Esophagus squamous epithelium (tissue), 5 donors: Measurements from ENCODE around the gene VRK2. TPM values are rescaled to one million over a fixed set of nuclear protein-coding genes. Genes with fewer than 3 reads are reported as not detected.
"Not testable (repeated sequence)": the region's sequence is repeated elsewhere in the genome, so short reads cannot be mapped to it uniquely, and the experiment has no call there.

Source experiments
- DNase-seq: peaks from one replicate; lab custom pipeline; 2025; lab: John Stamatoyannopoulos, UW
- H3K27ac ChIP-seq, 4 donors: fragments of 200-600 bp; sonication (generic); one replicate each; pipeline ENCODE4 v1.5.1; 2016 to 2019; ENCODE audit warnings: mild to moderate bottlenecking in 1 of 4
- H3K27me3 ChIP-seq, 4 donors: fragments of 200-600 bp; sonication (generic); 1 replicate in 3 of 4; 2 replicates in 1 of 4; pipeline versions ENCODE4 v1.5.1 to v1.6.0; 2017 to 2021; ENCODE audit warnings: antibody characterized with exemption in 1 of 4
- H3K36me3 ChIP-seq, 3 donors: fragments of 200-600 bp; sonication (generic); one replicate each; pipeline ENCODE4 v1.5.1; 2016 to 2019
- H3K4me1 ChIP-seq, 3 donors: fragments of 200-600 bp; sonication (generic); one replicate each; pipeline ENCODE4 v1.5.1; 2017 to 2019
- H3K4me3 ChIP-seq, 4 donors: fragments of 200-600 bp; sonication (generic); 1 replicate in 3 of 4; 2 replicates in 1 of 4; pipeline ENCODE4 v1.5.1; 2016 to 2019; ENCODE audit warnings: mild to moderate bottlenecking in 2 of 4, moderate library complexity in 1 of 4
- H3K9me3 ChIP-seq, 3 donors: fragments of 200-600 bp; sonication (generic); one replicate each; pipeline ENCODE4 v1.5.1; 2016 to 2019
- POLR2A ChIP-seq, 4 donors: fragments of 450-650 bp; IDR thresholded peaks; one replicate each; pipeline ENCODE4 v1.6.1; 2017; ENCODE audit warnings: antibody characterized with exemption in 4 of 4, mild to moderate bottlenecking in 4 of 4, moderate library complexity in 3 of 4
- WGBS, 2 donors: methylation state at CpG; one replicate each; pipeline ENCODE4 v1.1.5; 2018; 5-methylcytosine and 5-hydroxymethylcytosine counted together
- intact Hi-C: fragments of 100-400 bp; cut with DNase I; formaldehyde crosslinking; loops from one replicate; pipeline ENCODE4 v1.15.0; 2022
- total RNA-seq, 4 donors: library from RNA; depleted of rRNA; stranded (reverse); fragments of >200 nt; gene quantifications; one replicate each; pipeline ENCODE4 v1.1.0, GENCODE V29; 2016
- TF ChIP-seq, protein P1 (sequence below), 6 experiments: fragments of 450-650 bp in 4 of 6; fragments of 200-600 bp in 2 of 6; sonication (generic) in 2 of 6; IDR thresholded peaks; one replicate each; pipeline ENCODE4 v1.5.1; 2016 to 2019; ENCODE audit warnings: antibody characterized with exemption in 6 of 6, mild to moderate bottlenecking in 4 of 6, moderate library complexity in 4 of 6
- donor health status: DM: yes; HTN: yes; CAD: no.

The VRK2 gene
- total RNA-seq, 4 donors from 2014 or later, result 17.9 to 33.6 (median 25.7) TPM

GRCh38 chr2:58156780-58157179 lies 110.2 kb downstream of the VRK2 start:
- H3K27me3 ChIP-seq, result no peaks in the 10 kb centered on the region
- DNase-seq, result no peak
- no peak overlapping the region for H3K27ac ChIP-seq
- TF ChIP-seq, protein P1, sequence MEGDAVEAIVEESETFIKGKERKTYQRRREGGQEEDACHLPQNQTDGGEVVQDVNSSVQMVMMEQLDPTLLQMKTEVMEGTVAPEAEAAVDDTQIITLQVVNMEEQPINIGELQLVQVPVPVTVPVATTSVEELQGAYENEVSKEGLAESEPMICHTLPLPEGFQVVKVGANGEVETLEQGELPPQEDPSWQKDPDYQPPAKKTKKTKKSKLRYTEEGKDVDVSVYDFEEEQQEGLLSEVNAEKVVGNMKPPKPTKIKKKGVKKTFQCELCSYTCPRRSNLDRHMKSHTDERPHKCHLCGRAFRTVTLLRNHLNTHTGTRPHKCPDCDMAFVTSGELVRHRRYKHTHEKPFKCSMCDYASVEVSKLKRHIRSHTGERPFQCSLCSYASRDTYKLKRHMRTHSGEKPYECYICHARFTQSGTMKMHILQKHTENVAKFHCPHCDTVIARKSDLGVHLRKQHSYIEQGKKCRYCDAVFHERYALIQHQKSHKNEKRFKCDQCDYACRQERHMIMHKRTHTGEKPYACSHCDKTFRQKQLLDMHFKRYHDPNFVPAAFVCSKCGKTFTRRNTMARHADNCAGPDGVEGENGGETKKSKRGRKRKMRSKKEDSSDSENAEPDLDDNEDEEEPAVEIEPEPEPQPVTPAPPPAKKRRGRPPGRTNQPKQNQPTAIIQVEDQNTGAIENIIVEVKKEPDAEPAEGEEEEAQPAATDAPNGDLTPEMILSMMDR (IDR thresholded peaks at IDR 0.05), result no peak
- TF ChIP-seq POLR2A (IDR thresholded peaks at IDR 0.05), result no peak
- H3K4me3 ChIP-seq, result no peak overlapping the region
- H3K36me3 ChIP-seq, result peaks cover 0 to 64% (median 0%) of the 10 kb centered on the region in 3 donors
- H3K4me1 ChIP-seq, result no peaks in the 10 kb centered on the region
- no peaks in the 10 kb centered on the region for H3K9me3 ChIP-seq
- intact Hi-C loops, result no loop called here

- Histone ChIP-seq H3K9me3 (no peaks in the 10 kb centered on the region), H3K27me3 (no peaks in the 10 kb centered on the region), H3K36me3 (peaks cover 0 to 74% (median 0%) of the 10 kb centered on the region in 3 donors), H3K27ac (no peak overlapping the region), H3K4me3 (no peak overlapping the region), H3K4me1 (no peaks in the 10 kb centered on the region)
- no peak for DNase-seq
- intact Hi-C loops, result no loop called here
- TF ChIP-seq, protein P1 (IDR thresholded peaks at IDR 0.05), result no peak
- TF ChIP-seq POLR2A (IDR thresholded peaks at IDR 0.05), result no peak
These were observed 111.1 kb downstream of the VRK2 start for GRCh38 chr2:58157754-58158153.

- Histone ChIP-seq H3K27ac (no peak overlapping the region), H3K36me3 (peaks cover 0 to 79% (median 0%) of the 10 kb centered on the region in 3 donors), H3K4me1 (no peaks in the 10 kb centered on the region), H3K27me3 (no peaks in the 10 kb centered on the region), H3K4me3 (no peak overlapping the region), H3K9me3 (no peaks in the 10 kb centered on the region)
- WGBS, 2 donors, result 76 to 77% methylated on average over 4 of the region's 4 CpGs
- intact Hi-C loops, result no loop called here
- TF ChIP-seq, protein P1 (IDR thresholded peaks at IDR 0.05), result no peak
- no peak for DNase-seq
These were observed 111.9 kb downstream of the VRK2 start for GRCh38 chr2:58158481-58158880.

DNA sequence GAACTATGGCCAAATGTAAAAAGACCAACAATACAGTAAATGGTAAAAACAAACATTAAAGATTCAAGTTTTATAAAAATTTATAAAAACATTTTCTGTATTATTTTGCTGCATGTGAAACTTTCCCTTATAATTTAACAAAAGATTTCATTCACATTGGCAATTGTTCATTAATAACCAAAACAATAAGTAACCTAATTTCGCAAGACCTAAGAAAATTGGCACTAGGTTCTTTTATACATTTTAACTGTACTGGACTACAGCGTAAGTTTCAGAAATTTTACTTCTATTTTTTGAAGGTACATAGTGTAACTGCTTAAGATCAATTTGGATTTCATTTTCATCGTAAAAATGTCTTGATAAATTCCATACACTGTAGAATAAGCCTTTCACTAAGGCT lies 117.3 kb downstream of the VRK2 start:
- TF ChIP-seq, protein P1 (IDR thresholded peaks at IDR 0.05), result no peak
- TF ChIP-seq POLR2A (IDR thresholded peaks at IDR 0.05), result no peak
- WGBS, 2 donors, result 94 to 96% methylated on average over 3 of the region's 3 CpGs
- peaks cover 0 to 53% (median 0%) of the 10 kb centered on the region in 3 donors for H3K36me3 ChIP-seq
- H3K4me3 ChIP-seq, result no peak overlapping the region
- no peaks in the 10 kb centered on the region for H3K9me3 ChIP-seq
- H3K27ac ChIP-seq, result no peak overlapping the region
- intact Hi-C loops, result no loop called here
- DNase-seq, result no peak
- no peaks in the 10 kb centered on the region for H3K27me3 ChIP-seq
- no peaks in the 10 kb centered on the region for H3K4me1 ChIP-seq

- DNase-seq, H3K4me3 ChIP-seq, H3K27me3 ChIP-seq, H3K4me1 ChIP-seq, H3K27ac ChIP-seq, intact Hi-C loops: not testable (repeated sequence)
- peaks cover 0 to 50% (median 0%) of the 10 kb centered on the region in 3 donors for H3K36me3 ChIP-seq
- H3K9me3 ChIP-seq, result peaks cover 0 to 12% (median 0%) of the 10 kb centered on the region in 3 donors
- 87 to 100% methylated on average over 4 to 6 of the region's 6 CpGs for WGBS, 2 donors
These were observed 121.5 kb downstream of the VRK2 start for GRCh38 chr2:58168130-58168529.

- peaks cover 0 to 12% (median 0%) of the 10 kb centered on the region in 3 donors for H3K9me3 ChIP-seq
- H3K36me3 ChIP-seq, result peaks cover 0 to 50% (median 0%) of the 10 kb centered on the region in 3 donors
- DNase-seq, H3K27ac ChIP-seq, H3K4me1 ChIP-seq, H3K27me3 ChIP-seq, intact Hi-C loops, H3K4me3 ChIP-seq: not testable (repeated sequence)
These were observed 123.2 kb downstream of the VRK2 start for GRCh38 chr2:58169845-58170244.

DNA sequence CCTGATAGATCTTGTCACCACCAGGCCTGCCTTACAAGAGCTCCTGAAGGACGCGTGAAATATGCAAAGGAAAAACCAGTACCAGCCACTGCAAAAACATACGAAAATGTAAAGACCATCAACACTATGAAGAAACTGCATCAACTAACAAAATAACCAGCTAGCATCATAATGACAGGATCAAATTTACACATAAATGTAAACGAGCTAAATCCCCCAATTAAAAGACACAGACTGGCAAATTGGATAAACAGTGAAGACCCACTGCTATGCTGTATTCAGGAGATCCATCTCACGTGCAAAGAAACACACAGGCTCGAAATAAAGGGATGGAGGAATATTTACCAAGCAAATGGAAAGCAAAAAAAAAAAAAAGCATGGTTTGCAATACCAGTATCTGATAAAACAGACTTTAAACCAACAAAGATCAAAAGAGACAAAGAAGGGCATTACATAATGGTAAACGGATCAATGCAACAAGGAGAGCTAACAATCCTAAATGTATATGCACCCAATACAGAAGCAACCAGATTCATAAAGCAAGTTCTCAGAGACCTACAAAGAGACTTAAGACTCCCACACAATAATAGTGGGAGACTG lies 123.8 kb downstream of the VRK2 start:
- Histone ChIP-seq H3K9me3 (peaks cover 0 to 12% (median 0%) of the 10 kb centered on the region in 3 donors), H3K36me3 (peaks cover 0 to 50% (median 0%) of the 10 kb centered on the region in 3 donors)
- H3K4me1 ChIP-seq, intact Hi-C loops, H3K27ac ChIP-seq, DNase-seq, H3K4me3 ChIP-seq, H3K27me3 ChIP-seq: not testable (repeated sequence)
- 90 to 92% methylated on average over 7 of the region's 7 CpGs for WGBS, 2 donors

DNA sequence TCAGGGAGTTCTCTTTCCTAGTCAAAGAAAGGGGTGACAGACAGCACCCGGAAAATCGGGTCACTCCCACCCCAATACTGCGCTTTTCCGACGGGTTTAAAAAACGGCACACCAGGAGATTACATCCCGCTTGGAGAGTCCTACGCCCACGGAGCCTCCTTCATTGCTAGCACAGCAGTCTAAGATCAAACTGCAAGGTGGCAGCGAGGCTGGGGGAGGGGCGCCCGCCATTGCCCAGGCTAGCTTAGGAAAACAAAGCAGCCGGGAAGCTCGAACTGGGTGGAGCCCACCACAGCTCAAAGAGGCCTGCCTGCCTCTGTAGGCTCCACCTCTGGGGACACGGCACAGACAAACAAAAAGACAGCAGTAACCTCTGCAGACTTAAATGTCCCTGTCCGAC lies 125.2 kb downstream of the VRK2 start:
- WGBS, 2 donors, result 94 to 100% methylated on average over 2 to 12 of the region's 16 CpGs
- Histone ChIP-seq H3K9me3 (peaks cover 0 to 12% (median 0%) of the 10 kb centered on the region in 3 donors), H3K36me3 (peaks cover 0 to 50% (median 0%) of the 10 kb centered on the region in 3 donors)
- H3K27ac ChIP-seq, intact Hi-C loops, DNase-seq, H3K27me3 ChIP-seq, H3K4me3 ChIP-seq, H3K4me1 ChIP-seq: not testable (repeated sequence)

DNA sequence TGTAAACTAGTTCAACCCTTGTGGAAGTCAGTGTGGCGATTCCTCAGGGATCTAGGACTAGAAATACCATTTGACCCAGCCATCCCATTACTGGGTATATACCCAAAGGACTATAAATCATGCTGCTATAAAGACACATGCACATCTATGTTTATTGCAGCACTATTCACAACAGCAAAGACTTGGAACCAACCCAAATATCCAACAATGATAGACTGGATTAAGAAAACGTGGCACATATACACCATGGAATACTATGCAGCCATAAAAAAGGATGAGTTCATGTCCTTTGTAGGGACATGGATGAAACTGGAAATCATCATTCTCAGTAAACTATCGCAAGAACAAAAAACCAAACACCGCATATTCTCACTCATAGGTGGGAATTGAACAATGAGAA lies 130.6 kb downstream of the VRK2 start:
- 88 to 100% methylated on average over 1 to 2 of the region's 4 CpGs for WGBS, 2 donors
- DNase-seq, H3K27me3 ChIP-seq, intact Hi-C loops, H3K27ac ChIP-seq, H3K4me3 ChIP-seq, H3K4me1 ChIP-seq, H3K9me3 ChIP-seq: not testable (repeated sequence)
- peaks cover 0 to 14% (median 0%) of the 10 kb centered on the region in 3 donors for H3K36me3 ChIP-seq
